NAMALWA (cell line): Measurements from ENCODE around the gene PTPRN2.

Experiments used
- DNase-seq: peaks from one replicate; pipeline ENCODE4 v3.0.0-alpha.2; 2015; ENCODE audit warnings: low spot score

The PTPRN2 gene

GRCh38 chr7:158093156-158093796, 494.3 kb downstream of the PTPRN2 start:
- no peak for DNase-seq

GRCh38 chr7:158087196-158087595, 500.4 kb downstream of the PTPRN2 start:
- DNase-seq, result no peak

- no peak for DNase-seq
Measured at GRCh38 chr7:158085741-158086695, 501.6 kb downstream of the PTPRN2 start.

- DNase-seq, result no peak
Measured at GRCh38 chr7:158084555-158084954, 503.1 kb downstream of the PTPRN2 start.

- no peak for DNase-seq
Measured at GRCh38 chr7:158083526-158084310, 503.9 kb downstream of the PTPRN2 start.

GRCh38 chr7:158082761-158083160, 504.9 kb downstream of the PTPRN2 start:
- DNase-seq, result no peak

GRCh38 chr7:158080899-158081445, 506.7 kb downstream of the PTPRN2 start:
- no peak for DNase-seq

- DNase-seq, result no peak
Measured at GRCh38 chr7:158077934-158078910, 509.4 kb downstream of the PTPRN2 start.

GRCh38 chr7:158077151-158077840, 510.3 kb downstream of the PTPRN2 start:
- DNase-seq, result no peak

- DNase-seq, result no peak
Measured at GRCh38 chr7:158076656-158077055, 511.0 kb downstream of the PTPRN2 start.

- DNase-seq, result no peak
Measured at GRCh38 chr7:158076215-158076614, 511.4 kb downstream of the PTPRN2 start.

- no peak for DNase-seq
Measured at GRCh38 chr7:158075633-158076001, 512.0 kb downstream of the PTPRN2 start.

GRCh38 chr7:158074896-158075632, 512.6 kb downstream of the PTPRN2 start:
- no peak for DNase-seq

GRCh38 chr7:158073845-158074840, 513.5 kb downstream of the PTPRN2 start:
- no peak for DNase-seq

- DNase-seq, result no peak
Measured at GRCh38 chr7:158072991-158073730, 514.5 kb downstream of the PTPRN2 start.

- no peak for DNase-seq
Measured at GRCh38 chr7:158070222-158070920, 517.3 kb downstream of the PTPRN2 start.

GRCh38 chr7:158068853-158069252, 518.8 kb downstream of the PTPRN2 start:
- DNase-seq, result no peak
